Measurements from ENCODE around the gene KIF13A. TPM values are rescaled to one million over a fixed set of nuclear protein-coding genes. Genes with fewer than 3 reads are reported as not detected.

KIF13A gene
- total and polyA plus RNA-seq, 2 donors (not counting 3 experiments of a cell fraction or from before 2014, with no cell fraction given): 24.9 to 65.8 TPM

DNA sequence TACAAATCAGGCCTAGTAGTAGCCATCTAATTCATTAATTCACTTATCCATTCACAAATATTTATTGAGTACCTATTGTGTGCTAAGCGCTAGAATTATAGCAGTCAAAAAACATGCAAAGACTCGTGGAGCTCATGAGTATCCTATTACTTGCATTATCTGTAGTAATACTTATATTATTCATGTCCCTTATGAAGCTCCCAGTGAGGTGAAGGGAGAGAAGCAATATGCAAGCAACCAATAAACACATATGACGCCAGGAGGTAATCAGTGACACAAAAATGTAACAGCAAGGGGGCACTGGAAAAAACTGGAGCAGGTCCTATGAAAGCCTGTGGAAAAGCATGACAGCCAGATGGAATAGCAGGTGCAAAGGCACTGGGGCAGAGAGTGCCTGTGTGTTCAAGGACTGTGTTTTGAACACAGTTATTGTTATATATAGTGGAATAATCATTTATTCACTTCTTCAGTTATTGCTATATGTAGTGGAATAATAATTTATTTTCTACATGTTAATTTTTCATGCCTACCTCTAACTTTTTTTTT lies 109.5 kb downstream of the KIF13A start:
- H3K9ac ChIP-seq (replicated peaks; ENCODE audit: extremely low read depth, insufficient read depth, low read length): no peak overlapping the region
- POLR2A ChIA-PET: no interaction called here
- H3K4me1 ChIP-seq (ENCODE audit: control insufficient read depth, extremely low read depth, insufficient read depth, low read length): no peaks in the 10 kb centered on the region
- no peak overlapping the region for H3K4me2 ChIP-seq (ENCODE audit: insufficient read depth, low read length)
- BruUV-seq (replicated peaks): no TSS peak
- no peaks in the 10 kb centered on the region for H3K79me2 ChIP-seq (ENCODE audit: control insufficient read depth, insufficient read depth, low read length)
- no peaks in the 10 kb centered on the region for H3K9me1 ChIP-seq (replicated peaks; ENCODE audit: control insufficient read depth, extremely low read depth, insufficient read depth, low read length)
- H2AFZ ChIP-seq (ENCODE audit: low read depth, low read length): no peak overlapping the region
- H4K20me1 ChIP-seq (replicated peaks; ENCODE audit: control insufficient read depth, extremely low read depth, insufficient read depth, low read length): no peaks in the 10 kb centered on the region
- no peak for TF ChIP-seq EZH2 (IDR thresholded peaks at IDR 0.05; ENCODE audit: borderline replicate concordance, low read depth, low read length, severe bottlenecking)
- CTCF ChIA-PET: interaction anchor here (0.7 to 1.8 kb wide), 2 partner anchors 13 kb away, joined by 3 to 4 read pairs; no protein-coding TSS in a partner anchor
- H3K36me3 ChIP-seq (ENCODE audit: control insufficient read depth in 2 of 2, extremely low read depth in 1 of 2, insufficient read depth in 2 of 2, low read length in 2 of 2): no peaks in the 10 kb centered on the region
- DNase-seq (ENCODE audit: low read depth, low spot score) (no peak), FAIRE-seq (no peak)
- no peaks in the 10 kb centered on the region for H3K27me3 ChIP-seq (ENCODE audit: control insufficient read depth in 2 of 2, insufficient read depth in 2 of 2, low read length in 2 of 2)
- no peaks in the 10 kb centered on the region for H3K9me3 ChIP-seq (replicated peaks; ENCODE audit: control insufficient read depth, insufficient read depth, low read length)
- H3K4me3 ChIP-seq (replicated peaks in 1 of 3; ENCODE audit: insufficient read depth in 1 of 3, low read depth in 1 of 3, low read length in 3 of 3): no peak overlapping the region
- H3K27ac ChIP-seq (ENCODE audit: insufficient read depth, low read depth, low read length): no peak overlapping the region
- dilution Hi-C loops (cut with MboI; ENCODE audit: extremely low pct_ligation_motif_present, low sequenced_read_pairs): no loop called here
- intact Hi-C loops (cut with micrococcal nuclease): no loop called here

DNA sequence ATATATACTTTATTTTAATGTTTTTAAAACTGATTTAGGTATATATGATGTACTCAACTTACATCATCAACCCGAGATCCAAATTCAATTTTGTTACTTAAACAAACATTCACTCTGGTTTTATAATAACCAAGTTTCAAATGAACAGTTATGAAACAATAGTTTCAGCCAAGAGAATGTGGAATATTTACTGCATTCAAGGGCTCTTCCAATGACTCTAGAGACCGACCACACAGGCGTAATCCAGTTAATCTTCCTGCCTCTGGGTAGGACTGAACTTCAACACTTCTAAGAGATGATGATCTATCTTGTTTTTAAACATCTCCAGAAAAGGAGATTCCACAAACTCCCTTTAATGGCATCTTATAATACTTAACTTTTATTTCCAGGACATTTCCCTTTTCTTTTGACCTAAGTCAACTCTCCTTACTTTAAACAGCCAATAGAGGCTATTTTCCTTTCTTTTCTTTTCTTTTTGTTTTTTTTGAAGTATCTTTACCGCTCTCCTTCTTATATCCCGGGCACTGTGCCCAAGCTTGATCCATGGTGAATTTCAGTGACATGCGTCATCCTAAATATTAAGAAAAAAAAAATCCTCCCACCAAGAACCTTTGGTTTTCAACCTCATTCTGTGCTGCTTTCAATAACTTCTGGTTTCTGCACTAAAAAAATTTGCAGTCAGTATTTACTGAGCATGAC lies 110.1 kb downstream of the KIF13A start:
- no TSS peak for BruUV-seq (replicated peaks)
- POLR2A ChIA-PET: no interaction called here
- no peak for TF ChIP-seq MYC (IDR thresholded peaks at IDR 0.05; ENCODE audit: low read depth, low read length)
- TF ChIP-seq, protein P1, sequence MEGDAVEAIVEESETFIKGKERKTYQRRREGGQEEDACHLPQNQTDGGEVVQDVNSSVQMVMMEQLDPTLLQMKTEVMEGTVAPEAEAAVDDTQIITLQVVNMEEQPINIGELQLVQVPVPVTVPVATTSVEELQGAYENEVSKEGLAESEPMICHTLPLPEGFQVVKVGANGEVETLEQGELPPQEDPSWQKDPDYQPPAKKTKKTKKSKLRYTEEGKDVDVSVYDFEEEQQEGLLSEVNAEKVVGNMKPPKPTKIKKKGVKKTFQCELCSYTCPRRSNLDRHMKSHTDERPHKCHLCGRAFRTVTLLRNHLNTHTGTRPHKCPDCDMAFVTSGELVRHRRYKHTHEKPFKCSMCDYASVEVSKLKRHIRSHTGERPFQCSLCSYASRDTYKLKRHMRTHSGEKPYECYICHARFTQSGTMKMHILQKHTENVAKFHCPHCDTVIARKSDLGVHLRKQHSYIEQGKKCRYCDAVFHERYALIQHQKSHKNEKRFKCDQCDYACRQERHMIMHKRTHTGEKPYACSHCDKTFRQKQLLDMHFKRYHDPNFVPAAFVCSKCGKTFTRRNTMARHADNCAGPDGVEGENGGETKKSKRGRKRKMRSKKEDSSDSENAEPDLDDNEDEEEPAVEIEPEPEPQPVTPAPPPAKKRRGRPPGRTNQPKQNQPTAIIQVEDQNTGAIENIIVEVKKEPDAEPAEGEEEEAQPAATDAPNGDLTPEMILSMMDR (IDR thresholded peaks at IDR 0.05; ENCODE audit: extremely low read depth in 1 of 2, insufficient read depth in 1 of 2, low read depth in 1 of 2, low read length in 2 of 2): no peak
- no peak for TF ChIP-seq FOS (IDR thresholded peaks at IDR 0.05; ENCODE audit: borderline replicate concordance, insufficient read depth, low read length)
- TF ChIP-seq GATA2 (IDR thresholded peaks at IDR 0.05; ENCODE audit: insufficient read depth, insufficient read length, low read depth, low read length): no peak
- TF ChIP-seq POLR2AphosphoS5 (IDR thresholded peaks at IDR 0.05; ENCODE audit: insufficient read depth, low read depth, low read length): no peak
- TF ChIP-seq, protein P2, sequence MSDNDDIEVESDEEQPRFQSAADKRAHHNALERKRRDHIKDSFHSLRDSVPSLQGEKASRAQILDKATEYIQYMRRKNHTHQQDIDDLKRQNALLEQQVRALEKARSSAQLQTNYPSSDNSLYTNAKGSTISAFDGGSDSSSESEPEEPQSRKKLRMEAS (IDR thresholded peaks at IDR 0.05; ENCODE audit: insufficient read depth, insufficient read length): no peak
- no peak for TF ChIP-seq JUN (IDR thresholded peaks at IDR 0.05; ENCODE audit: borderline replicate concordance, insufficient read depth, insufficient read length, low read depth)
- no peak for TF ChIP-seq POLR2A (IDR thresholded peaks at IDR 0.05; ENCODE audit: low read depth, low read length)
- no peak for TF ChIP-seq EZH2 (IDR thresholded peaks at IDR 0.05; ENCODE audit: borderline replicate concordance, low read depth, low read length, severe bottlenecking)
- Histone ChIP-seq H3K4me1 (ENCODE audit: control insufficient read depth, extremely low read depth, insufficient read depth, low read length) (no peaks in the 10 kb centered on the region), H3K9me3 (replicated peaks; ENCODE audit: control insufficient read depth, insufficient read depth, low read length) (no peaks in the 10 kb centered on the region), H3K4me2 (ENCODE audit: insufficient read depth, low read length) (no peak overlapping the region), H3K79me2 (ENCODE audit: control insufficient read depth, insufficient read depth, low read length) (no peaks in the 10 kb centered on the region), H3K4me3 (replicated peaks in 1 of 3; ENCODE audit: insufficient read depth in 1 of 3, low read depth in 1 of 3, low read length in 3 of 3) (no peak overlapping the region), H4K20me1 (replicated peaks; ENCODE audit: control insufficient read depth, extremely low read depth, insufficient read depth, low read length) (no peaks in the 10 kb centered on the region), H3K9ac (replicated peaks; ENCODE audit: extremely low read depth, insufficient read depth, low read length) (no peak overlapping the region), H3K9me1 (replicated peaks; ENCODE audit: control insufficient read depth, extremely low read depth, insufficient read depth, low read length) (no peaks in the 10 kb centered on the region), H3K27ac (ENCODE audit: insufficient read depth, low read depth, low read length) (no peak overlapping the region), H3K27me3 (ENCODE audit: control insufficient read depth in 2 of 2, insufficient read depth in 2 of 2, low read length in 2 of 2) (no peaks in the 10 kb centered on the region), H2AFZ (ENCODE audit: low read depth, low read length) (no peak overlapping the region), H3K36me3 (ENCODE audit: control insufficient read depth in 2 of 2, extremely low read depth in 1 of 2, insufficient read depth in 2 of 2, low read length in 2 of 2) (no peaks in the 10 kb centered on the region)
- intact Hi-C loops (cut with micrococcal nuclease) (no loop called here), dilution Hi-C loops (cut with MboI; ENCODE audit: extremely low pct_ligation_motif_present, low sequenced_read_pairs) (no loop called here)
- CTCF ChIA-PET: interaction anchor here (0.7 kb wide), 1 partner anchor 12 kb away, joined by 3 read pairs; no protein-coding TSS in a partner anchor
- FAIRE-seq (no peak), DNase-seq (ENCODE audit: low read depth, low spot score) (no peak)

Data from endothelial cell of umbilical vein (primary cell).